Activated CD8-positive, alpha-beta memory T cell treated with anti-CD3 and anti-CD28 coated beads, Interleukin-2, amount 50 U/mL, for 24 hours (primary cell): ENCODE results near the gene MEIS1.

Source experiments
- DNase-seq: peaks from one replicate; pipeline ENCODE4 v3.0.0-alpha.2; 2020; ENCODE audit errors: extremely low read depth

Gene MEIS1

GRCh38 chr2:66431846-66432587 lies 2.9 kb upstream of the MEIS1 start:
- no peak for DNase-seq

DNA sequence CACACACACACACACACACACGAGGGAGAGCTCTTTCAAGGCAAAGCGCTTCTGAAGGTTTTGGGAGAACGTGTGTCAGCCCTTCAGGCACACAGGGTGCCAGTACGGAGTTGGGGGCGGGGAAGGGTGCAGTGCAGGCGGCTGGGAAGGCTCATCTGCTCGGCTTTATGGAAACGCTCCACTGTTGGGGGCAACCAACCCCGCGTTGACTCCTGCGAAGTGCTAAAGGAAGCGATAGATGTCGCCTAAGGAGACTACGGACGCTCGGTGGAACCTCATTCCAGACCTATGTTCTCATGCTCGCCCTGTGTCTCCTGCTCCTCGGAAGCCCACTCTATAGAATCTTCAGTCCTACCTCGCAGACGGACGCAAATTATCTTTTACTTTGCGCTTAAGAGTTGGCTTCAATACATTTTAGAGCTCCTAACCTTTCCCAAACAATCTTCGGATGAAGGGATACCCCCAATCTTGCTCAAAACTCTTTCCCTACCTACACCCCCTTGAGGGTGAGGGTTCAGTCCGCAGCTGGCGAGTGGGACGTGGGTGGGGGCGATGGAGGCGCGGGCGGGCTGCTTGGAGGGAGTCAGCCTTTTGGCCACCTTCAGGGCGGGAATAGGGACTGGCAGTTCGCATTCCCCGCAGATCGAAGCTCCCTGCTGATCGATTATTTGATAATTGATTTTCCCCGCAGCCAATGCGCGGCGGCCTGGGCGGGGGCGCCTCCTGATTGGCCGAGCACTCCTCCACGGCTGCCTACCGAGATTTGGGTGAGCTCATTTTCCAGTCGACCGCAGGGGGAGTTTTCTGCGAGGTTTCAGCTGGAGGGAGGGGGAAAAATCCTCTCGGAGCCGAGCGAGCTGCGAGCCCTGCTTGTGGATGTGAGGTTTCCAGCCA lies 1.9 kb upstream of the MEIS1 start:
- DNase-seq, result no peak

- DNase-seq, result no peak
Measured at GRCh38 chr2:66433695-66433944, 1.3 kb upstream of the MEIS1 start.

GRCh38 chr2:66433945-66434678 lies 813 bp upstream of the MEIS1 start:
- no peak for DNase-seq

- DNase-seq, result no peak
Measured at GRCh38 chr2:66435549-66435875, 587 bp downstream of the MEIS1 start.

DNA sequence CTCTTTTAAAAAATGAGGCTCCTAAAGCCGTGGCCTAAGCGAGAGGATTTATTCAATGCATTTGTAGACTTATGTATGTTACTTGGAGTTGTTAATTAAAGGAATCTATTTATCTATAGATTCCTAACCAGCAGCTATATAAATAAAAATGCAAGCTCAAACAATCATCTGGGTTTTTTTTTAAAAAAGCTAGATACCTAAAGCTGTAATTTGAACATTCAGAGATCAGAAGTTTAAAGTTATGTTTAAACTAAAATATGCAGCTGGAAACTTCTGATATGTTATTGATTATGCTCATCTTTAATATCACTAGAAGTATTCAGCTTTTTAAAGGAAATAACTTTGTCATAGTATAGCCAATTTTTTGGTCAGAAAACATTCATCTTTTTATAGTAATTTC lies 1.0 kb downstream of the MEIS1 start:
- DNase-seq, result no peak

GRCh38 chr2:66436581-66437001 lies 1.7 kb downstream of the MEIS1 start:
- DNase-seq, result no peak

- DNase-seq, result no peak
Measured at GRCh38 chr2:66437109-66437690, 2.3 kb downstream of the MEIS1 start.

DNA sequence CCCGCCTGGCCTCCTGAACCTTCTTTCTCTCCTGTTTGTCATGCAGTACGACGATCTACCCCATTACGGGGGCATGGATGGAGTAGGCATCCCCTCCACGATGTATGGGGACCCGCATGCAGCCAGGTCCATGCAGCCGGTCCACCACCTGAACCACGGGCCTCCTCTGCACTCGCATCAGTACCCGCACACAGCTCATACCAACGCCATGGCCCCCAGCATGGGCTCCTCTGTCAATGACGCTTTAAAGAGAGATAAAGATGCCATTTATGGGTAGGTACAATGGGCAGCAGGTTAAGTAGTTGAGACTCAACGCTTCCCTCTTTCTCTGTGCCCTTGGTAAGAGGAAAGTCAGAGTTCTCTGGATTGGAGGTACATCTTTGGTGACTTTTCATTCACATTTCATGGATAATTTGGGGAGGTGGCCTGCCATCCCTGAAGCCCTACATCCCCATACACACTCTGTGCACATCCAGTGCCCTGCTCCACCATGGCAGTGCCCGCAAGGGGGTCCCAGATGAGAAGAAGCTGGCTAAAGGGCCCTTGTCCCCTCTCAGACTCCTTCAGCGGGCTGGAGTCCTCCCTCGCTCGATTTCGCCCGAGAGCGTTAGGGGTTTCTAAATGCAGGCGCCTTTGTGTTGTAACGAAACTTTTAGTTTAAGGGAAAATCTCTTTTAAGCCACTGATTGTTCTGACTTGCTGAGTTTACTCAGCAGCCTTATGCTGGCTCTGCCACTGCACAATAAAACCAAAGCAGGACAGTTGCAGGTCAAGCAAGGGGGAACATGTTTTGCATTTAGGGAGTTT lies 3.0 kb downstream of the MEIS1 start:
- no peak for DNase-seq

DNA sequence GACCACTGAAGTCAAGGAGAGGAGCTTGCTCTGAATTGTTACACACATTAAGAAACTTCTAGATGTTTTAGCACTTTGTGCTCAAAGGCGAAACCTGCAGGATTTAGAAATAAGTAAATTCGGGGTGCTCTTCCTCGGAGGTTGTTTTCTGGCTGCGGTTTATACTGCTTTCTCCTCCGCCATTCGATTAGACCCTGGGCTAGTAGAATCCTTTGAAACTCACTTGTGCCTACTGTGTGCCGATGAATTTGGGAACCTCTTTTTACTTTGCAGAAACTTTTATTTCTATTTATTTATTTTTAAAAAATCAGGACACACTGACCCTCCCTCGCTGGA lies 3.5 kb downstream of the MEIS1 start:
- DNase-seq, result no peak

DNA sequence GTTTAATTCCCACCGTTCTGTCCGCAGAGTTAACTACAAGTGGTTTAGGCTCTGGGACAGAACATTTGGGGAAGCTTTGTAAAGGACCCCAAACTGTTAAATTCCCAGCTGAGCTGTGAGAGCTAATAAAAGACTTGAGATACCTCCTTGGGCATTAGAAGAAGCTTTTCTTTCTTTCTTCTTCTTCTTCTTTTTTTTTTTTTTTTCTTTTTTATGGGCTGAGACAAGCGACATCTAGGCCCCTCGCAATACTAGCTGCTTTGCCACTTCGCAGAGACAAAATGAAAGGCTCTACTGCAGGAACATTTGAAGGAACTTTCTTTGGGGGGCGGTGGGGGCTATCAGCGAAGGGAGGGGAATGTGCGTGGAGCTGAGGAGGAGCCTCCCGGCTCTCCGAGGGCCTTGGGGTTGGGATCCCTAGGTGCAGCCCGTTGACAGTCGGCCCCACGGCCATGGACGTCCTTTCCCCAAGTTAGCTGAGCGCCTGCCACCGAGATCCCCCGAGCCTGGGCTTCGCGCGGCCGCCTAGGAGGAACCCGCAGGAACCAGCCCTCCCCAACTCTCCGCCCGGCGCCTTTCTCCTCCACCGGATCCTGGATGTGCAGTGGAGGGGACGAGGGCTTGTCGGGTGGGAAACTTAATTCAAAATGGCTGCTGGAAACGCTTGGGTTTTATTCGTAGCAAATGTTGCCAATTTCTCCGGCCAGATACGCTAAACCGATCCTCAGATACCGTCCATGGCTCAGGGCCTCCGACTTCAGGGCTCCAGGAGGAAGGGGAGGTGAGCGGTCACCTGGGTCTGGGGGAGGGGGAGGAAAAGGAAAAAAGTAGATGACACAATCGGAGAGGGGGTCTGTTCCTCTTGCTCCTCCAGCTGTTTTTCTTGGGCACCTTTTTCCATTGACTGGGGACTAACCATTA lies 4.2 kb downstream of the MEIS1 start:
- DNase-seq, result no peak

- DNase-seq, result no peak
Measured at GRCh38 chr2:66439812-66440542, 5.1 kb downstream of the MEIS1 start.

- DNase-seq, result no peak
Measured at GRCh38 chr2:66440708-66441497, 6.0 kb downstream of the MEIS1 start.

GRCh38 chr2:66441581-66442320 lies 6.8 kb downstream of the MEIS1 start:
- DNase-seq, result no peak

DNA sequence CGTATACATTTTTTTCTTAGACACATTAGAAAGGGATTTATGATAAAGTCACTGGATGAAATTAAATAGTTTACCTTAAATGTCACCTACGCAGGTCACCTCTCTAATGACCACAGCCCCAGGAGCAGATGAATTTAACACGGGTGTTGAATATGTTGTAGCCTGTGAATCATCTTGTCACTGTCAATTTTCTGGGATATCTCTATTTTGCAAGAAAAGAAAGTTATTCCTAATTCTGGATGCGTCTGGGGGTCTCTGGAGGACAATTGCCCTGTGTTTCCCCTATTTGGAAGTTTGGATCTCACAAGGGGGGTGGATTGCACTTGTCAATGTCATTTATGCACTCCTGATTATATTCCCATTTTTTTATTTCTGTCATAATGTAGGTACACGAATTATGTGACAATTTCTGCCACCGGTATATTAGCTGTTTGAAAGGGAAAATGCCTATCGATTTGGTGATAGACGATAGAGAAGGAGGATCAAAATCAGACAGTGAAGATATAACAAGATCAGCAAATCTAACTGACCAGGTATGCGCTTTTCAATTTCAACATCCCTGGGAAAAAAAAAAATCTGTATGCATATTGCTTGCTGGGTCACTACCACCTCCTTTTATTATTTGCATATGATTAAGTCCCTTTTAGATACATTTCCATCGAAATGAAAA lies 7.7 kb downstream of the MEIS1 start:
- DNase-seq, result no peak

GRCh38 chr2:66443186-66443978 lies 8.5 kb downstream of the MEIS1 start:
- DNase-seq, result no peak
